Nephron (organoid): ENCODE measurements around the gene PLD1.

Experiments
- H3K27ac Mint-ChIP-seq, 3 experiments: 2 replicates each; pipeline ENCODE4 v1.8.0; 2020; ENCODE audit warnings: mixed read lengths in 3 of 3, mild to moderate bottlenecking in 2 of 3, moderate library complexity in 1 of 3
- H3K27me3 Mint-ChIP-seq: 2 replicates; pipeline ENCODE4 v1.8.0; 2021; ENCODE audit warnings: low read depth, mild to moderate bottlenecking, moderate library complexity, mixed read lengths
- H3K36me3 Mint-ChIP-seq: 2 replicates; pipeline ENCODE4 v1.8.0; 2020; ENCODE audit warnings: low read depth, mixed read lengths
- H3K4me1 Mint-ChIP-seq: 2 replicates; pipeline ENCODE4 v1.8.0; 2020; ENCODE audit warnings: mixed read lengths
- H3K4me3 Mint-ChIP-seq, 3 experiments: 2 replicates each; pipeline ENCODE4 v1.8.0; 2020; ENCODE audit warnings: mild to moderate bottlenecking in 3 of 3, mixed read lengths in 3 of 3, moderate library complexity in 2 of 3
- H3K9me3 Mint-ChIP-seq: 2 replicates; pipeline ENCODE4 v1.8.0; 2020; ENCODE audit warnings: mixed read lengths
- TF ChIP-seq, protein P1 (sequence below), 3 experiments: fragments of 200-600 bp; sonication (generic); IDR thresholded peaks; one replicate each; pipeline ENCODE4 v1.5.0; 2021; ENCODE audit warnings: antibody characterized with exemption in 3 of 3; ENCODE audit not compliant: unreplicated experiment in 3 of 3

PLD1 gene

DNA sequence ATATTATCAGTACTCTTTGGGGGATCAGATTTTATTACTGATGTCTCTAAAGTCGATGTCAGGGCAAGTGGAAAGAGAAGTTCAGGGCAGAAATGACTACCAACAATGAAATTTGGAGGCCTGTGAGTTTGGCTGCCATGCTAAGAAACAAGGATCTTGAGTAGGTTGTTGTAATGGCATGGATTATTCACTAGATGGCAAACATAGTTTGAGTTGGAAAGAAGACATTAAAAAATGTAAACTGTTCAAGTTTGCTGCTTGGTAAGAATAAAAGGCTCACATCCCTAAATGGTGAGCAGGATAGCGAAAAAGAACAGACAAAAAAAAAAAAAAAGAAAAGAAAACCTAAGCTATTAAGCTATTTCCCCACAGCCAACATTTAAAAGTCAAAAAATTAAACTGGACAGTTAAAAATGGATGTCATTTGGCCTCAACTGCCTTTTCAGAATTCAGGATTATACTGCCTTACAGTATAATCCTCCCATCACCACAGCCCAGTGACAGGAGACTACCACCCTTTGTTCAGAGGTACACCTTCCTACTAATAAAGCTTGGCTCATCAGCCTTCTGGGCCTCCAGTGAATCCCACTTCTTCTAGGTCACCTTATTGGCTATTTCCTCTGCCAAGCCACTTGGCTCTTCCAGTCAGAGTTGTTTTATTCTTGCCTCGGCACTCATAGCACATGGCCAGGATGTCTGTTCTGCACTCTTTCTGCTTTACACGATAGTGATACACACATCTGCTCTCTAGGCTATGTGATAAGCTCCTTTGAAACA lies 163.7 kb downstream of the PLD1 start:
- Mint-ChIP-seq H3K9me3 (no peaks in the 10 kb centered on the region), H3K27me3 (no peaks in the 10 kb centered on the region), H3K4me3 (no peak overlapping the region), H3K36me3 (peaks cover 15% of the 10 kb centered on the region), H3K4me1 (peaks cover 19% of the 10 kb centered on the region), H3K27ac (peak overlapping the region; percentile 12 to 52 (median 50))
- TF ChIP-seq, protein P1, sequence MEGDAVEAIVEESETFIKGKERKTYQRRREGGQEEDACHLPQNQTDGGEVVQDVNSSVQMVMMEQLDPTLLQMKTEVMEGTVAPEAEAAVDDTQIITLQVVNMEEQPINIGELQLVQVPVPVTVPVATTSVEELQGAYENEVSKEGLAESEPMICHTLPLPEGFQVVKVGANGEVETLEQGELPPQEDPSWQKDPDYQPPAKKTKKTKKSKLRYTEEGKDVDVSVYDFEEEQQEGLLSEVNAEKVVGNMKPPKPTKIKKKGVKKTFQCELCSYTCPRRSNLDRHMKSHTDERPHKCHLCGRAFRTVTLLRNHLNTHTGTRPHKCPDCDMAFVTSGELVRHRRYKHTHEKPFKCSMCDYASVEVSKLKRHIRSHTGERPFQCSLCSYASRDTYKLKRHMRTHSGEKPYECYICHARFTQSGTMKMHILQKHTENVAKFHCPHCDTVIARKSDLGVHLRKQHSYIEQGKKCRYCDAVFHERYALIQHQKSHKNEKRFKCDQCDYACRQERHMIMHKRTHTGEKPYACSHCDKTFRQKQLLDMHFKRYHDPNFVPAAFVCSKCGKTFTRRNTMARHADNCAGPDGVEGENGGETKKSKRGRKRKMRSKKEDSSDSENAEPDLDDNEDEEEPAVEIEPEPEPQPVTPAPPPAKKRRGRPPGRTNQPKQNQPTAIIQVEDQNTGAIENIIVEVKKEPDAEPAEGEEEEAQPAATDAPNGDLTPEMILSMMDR (IDR thresholded peaks at IDR 0.05; ENCODE audit: unreplicated experiment in 3 of 3): peak; percentile 64 to 69 (median 68)

DNA sequence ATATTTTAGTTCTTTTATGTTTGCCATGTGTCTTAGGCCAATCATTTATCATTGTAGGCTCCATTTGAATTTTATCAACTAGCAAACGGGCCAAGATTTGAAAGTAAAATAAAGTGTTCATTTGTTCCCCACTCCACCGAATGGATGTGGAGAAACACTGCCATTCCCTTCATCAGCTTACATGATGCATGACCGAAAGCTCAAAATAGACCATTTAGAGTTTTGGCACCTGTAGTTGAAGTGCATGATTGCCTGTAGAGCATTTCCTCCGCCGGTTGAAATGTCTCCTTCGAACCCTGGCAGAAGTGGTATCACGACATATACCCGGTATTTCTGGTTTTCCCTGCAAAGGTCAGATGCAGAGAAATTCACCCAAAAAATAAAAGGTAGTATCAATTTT lies 165.6 kb downstream of the PLD1 start:
- Mint-ChIP-seq H3K4me3 (no peak overlapping the region), H3K27ac (no peak overlapping the region), H3K4me1 (peaks cover 13% of the 10 kb centered on the region), H3K9me3 (no peaks in the 10 kb centered on the region), H3K27me3 (no peaks in the 10 kb centered on the region), H3K36me3 (peaks cover 5% of the 10 kb centered on the region)
- TF ChIP-seq, protein P1 (IDR thresholded peaks at IDR 0.05; ENCODE audit: unreplicated experiment in 3 of 3): no peak

DNA sequence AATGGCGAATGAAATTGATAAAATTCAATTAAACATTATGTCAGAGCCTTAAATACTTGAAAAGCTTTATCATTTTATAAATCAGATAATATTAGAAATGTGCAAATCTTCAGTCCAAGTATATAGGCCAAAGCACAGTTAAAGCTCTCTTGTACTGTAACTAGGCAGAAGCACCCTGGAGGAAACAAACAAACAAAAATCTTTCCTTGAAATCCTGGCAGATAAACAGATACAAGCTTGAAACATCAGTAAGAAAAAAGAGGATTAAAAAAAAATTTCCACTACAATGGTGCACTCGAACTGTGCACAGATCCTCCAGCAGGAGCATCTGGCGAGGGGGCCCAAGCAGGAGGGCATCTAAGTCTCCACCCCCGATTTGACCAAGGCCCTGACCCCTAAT lies 166.6 kb downstream of the PLD1 start:
- TF ChIP-seq, protein P1 (IDR thresholded peaks at IDR 0.05; ENCODE audit: unreplicated experiment in 3 of 3): no peak
- peaks cover 13% of the 10 kb centered on the region for H3K4me1 Mint-ChIP-seq
- H3K4me3 Mint-ChIP-seq: no peak overlapping the region
- H3K27me3 Mint-ChIP-seq: no peaks in the 10 kb centered on the region
- H3K9me3 Mint-ChIP-seq: peaks cover under 1% of the 10 kb centered on the region
- no peak overlapping the region for H3K27ac Mint-ChIP-seq
- H3K36me3 Mint-ChIP-seq: peaks cover 7% of the 10 kb centered on the region

DNA sequence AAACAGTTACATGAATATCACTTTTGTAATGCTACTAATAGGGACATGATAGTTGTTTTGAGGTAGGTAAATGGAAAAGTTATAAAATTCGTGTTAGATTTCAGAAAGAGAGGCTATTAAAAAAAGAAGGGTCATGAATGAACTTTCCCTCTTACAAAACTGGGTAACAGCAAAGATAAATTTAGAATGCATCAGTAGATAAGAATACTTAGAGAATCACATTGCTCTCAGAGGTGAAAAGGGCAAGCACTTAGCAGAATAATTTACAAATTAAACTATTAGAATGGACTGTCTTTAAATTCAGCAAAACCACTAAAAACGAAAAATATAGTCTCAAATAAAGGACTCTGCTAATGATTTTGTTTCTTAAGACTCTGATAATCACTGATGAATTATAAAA lies 167.2 kb downstream of the PLD1 start:
- H3K27me3 Mint-ChIP-seq: no peaks in the 10 kb centered on the region
- H3K36me3 Mint-ChIP-seq: peaks cover 12% of the 10 kb centered on the region
- peaks cover 5% of the 10 kb centered on the region for H3K9me3 Mint-ChIP-seq
- TF ChIP-seq, protein P1 (IDR thresholded peaks at IDR 0.05; ENCODE audit: unreplicated experiment in 3 of 3): no peak
- H3K4me1 Mint-ChIP-seq: peaks cover 13% of the 10 kb centered on the region
- H3K4me3 Mint-ChIP-seq: no peak overlapping the region
- H3K27ac Mint-ChIP-seq: no peak overlapping the region

DNA sequence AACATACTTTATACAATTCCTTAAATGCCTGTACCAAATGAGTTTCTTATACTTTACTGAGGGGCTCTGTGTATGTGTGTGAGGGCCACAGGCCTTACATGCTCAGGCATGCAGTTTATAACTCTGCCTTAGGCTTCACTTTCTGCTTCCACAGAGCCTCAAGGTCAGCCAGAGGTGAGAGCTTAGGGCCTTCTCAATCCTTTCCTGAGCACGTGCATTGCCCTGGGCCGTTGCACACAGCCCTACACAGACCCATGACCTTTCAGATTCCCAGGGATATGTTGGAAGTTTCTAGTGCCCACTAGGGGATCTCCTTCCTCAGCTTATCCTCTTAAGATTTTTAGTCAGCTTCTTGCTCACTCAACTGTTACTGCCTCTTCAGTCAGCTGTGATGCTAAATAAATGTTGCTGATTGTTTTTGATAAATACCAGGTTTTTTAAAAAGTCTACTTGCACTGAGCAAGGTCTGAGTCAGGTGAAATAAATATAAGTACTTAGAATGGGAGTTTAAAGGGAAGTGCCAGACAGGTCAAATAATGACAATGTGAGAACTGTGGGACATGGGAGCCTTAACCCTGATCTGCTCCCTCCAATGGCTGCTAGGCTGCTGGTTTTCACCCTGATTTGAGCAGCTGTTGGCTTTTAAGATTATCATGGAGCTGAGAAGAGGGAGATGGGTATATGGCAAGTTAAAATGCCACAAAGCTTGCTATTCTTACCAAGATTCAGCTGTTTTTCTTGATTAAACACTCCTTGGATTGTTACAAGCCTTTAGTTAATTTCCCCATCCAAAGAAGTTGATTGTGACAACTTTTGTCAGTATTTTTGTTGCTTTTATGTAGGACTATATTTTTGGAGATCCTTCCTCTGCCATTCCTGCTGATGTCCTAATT lies 169.5 kb downstream of the PLD1 start:
- Mint-ChIP-seq H3K27me3 (no peaks in the 10 kb centered on the region), H3K27ac (peak overlapping the region; percentile 66 to 88 (median 76)), H3K36me3 (peaks cover 28% of the 10 kb centered on the region), H3K9me3 (peaks cover 11% of the 10 kb centered on the region), H3K4me3 (no peak overlapping the region), H3K4me1 (peaks cover 13% of the 10 kb centered on the region)
- TF ChIP-seq, protein P1 (IDR thresholded peaks at IDR 0.05; ENCODE audit: unreplicated experiment in 3 of 3): no peak
